ENCODE results near the gene CRHR1. TPM values are rescaled to one million over a fixed set of nuclear protein-coding genes. Genes with fewer than 3 reads are reported as not detected.

The CRHR1 gene
- total RNA-seq, 3 donors from 2014 or later (not counting 1 experiment from before 2014, with no cell fraction given): not detected

DNA sequence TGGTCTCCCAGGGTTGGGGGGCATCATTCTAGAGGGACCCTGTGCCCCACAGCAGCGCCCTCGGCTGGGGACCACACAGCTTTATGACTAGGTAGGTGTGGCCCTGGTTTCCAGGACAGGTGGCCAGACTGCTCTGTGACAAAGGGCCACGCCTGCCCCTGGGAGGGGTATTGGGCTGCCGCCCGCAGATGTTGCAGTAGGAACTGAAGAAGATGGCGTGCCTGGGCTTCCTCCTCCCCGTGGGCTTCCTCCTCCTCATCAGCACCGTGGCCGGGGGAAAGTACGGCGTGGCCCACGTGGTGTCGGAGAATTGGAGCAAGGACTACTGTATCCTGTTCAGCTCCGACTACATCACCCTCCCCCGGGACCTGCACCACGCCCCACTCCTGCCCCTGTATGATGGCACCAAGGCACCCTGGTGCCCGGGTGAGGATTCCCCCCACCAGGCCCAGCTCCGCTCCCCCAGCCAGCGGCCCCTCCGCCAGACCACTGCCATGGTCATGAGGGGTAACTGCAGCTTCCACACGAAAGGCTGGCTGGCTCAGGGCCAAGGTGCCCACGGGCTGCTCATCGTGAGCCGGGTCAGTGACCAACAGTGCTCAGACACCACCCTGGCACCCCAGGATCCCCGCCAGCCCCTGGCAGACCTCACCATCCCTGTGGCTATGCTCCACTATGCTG, 60.7 kb downstream of the CRHR1 start, which contains the start of gene SPPL2C:
Gene SPPL2C, plus strand, starts transcription at position 187 of the 681 bp plus-strand sequence. Its CDS starts 26 bp downstream, at position 213.
- H3K27me3 ChIP-seq (ENCODE audit: control insufficient read depth, insufficient read depth, low read length): no peaks in the 10 kb centered on the region
- H3K9me3 ChIP-seq (ENCODE audit: control insufficient read depth, insufficient read depth, low read length): no peaks in the 10 kb centered on the region
- Mint-ChIP-seq H3K36me3 (no peaks in the 10 kb centered on the region), H3K9me3 (no peaks in the 10 kb centered on the region), H3K27ac (no peak within 1 kb of the TSS), H3K27me3 (ENCODE audit: low read depth in 2 of 2) (peaks cover 0 to 3% of the 10 kb centered on the region in 2 donors), H3K4me3 (no peak within 1 kb of the TSS), H3K4me1 (no peaks in the 10 kb centered on the region)
- 87% methylated on average over 25 of the region's 25 CpGs for WGBS (ENCODE audit: insufficient coverage)
- H3K4me1 ChIP-seq (ENCODE audit: control insufficient read depth, insufficient read depth, low read length): no peaks in the 10 kb centered on the region
- intact Hi-C loops (cut with micrococcal nuclease): no loop called here
- no peak within 1 kb of the TSS for H3K27ac ChIP-seq (ENCODE audit: low read length)
- no peak for DNase-seq
- TF ChIP-seq, protein P1, sequence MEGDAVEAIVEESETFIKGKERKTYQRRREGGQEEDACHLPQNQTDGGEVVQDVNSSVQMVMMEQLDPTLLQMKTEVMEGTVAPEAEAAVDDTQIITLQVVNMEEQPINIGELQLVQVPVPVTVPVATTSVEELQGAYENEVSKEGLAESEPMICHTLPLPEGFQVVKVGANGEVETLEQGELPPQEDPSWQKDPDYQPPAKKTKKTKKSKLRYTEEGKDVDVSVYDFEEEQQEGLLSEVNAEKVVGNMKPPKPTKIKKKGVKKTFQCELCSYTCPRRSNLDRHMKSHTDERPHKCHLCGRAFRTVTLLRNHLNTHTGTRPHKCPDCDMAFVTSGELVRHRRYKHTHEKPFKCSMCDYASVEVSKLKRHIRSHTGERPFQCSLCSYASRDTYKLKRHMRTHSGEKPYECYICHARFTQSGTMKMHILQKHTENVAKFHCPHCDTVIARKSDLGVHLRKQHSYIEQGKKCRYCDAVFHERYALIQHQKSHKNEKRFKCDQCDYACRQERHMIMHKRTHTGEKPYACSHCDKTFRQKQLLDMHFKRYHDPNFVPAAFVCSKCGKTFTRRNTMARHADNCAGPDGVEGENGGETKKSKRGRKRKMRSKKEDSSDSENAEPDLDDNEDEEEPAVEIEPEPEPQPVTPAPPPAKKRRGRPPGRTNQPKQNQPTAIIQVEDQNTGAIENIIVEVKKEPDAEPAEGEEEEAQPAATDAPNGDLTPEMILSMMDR (IDR thresholded peaks at IDR 0.05): no peak
- ATAC-seq: no peak
- no peak within 1 kb of the TSS for H3K4me3 ChIP-seq (ENCODE audit: low read length)
- H3K36me3 ChIP-seq (ENCODE audit: control insufficient read depth, insufficient read depth, low read length): no peaks in the 10 kb centered on the region

DNA sequence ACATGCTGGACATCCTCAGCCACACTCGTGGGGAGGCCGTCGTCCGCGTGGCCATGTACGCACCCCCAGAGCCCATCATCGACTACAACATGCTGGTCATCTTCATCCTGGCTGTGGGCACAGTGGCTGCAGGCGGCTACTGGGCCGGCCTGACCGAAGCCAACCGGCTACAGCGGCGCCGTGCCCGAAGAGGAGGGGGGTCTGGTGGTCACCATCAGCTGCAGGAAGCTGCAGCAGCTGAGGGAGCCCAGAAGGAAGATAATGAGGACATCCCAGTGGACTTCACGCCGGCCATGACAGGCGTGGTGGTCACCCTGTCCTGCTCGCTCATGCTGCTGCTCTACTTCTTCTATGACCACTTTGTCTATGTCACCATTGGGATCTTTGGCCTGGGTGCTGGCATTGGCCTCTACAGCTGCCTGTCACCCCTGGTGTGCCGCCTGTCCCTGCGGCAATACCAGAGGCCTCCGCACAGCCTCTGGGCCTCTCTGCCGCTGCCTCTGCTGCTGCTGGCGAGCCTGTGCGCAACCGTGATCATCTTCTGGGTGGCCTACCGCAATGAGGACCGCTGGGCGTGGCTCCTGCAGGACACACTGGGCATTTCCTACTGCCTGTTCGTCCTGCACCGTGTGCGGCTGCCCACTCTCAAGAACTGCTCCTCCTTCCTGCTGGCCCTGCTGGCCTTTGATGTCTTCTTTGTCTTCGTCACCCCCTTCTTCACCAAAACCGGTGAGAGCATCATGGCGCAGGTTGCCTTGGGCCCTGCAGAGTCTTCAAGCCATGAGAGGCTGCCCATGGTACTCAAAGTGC, 61.5 kb downstream of the CRHR1 start:
- Histone ChIP-seq H3K27me3 (ENCODE audit: control insufficient read depth, insufficient read depth, low read length) (no peaks in the 10 kb centered on the region), H3K27ac (ENCODE audit: low read length) (no peak overlapping the region), H3K4me1 (ENCODE audit: control insufficient read depth, insufficient read depth, low read length) (no peaks in the 10 kb centered on the region), H3K36me3 (ENCODE audit: control insufficient read depth, insufficient read depth, low read length) (no peaks in the 10 kb centered on the region), H3K9me3 (ENCODE audit: control insufficient read depth, insufficient read depth, low read length) (no peaks in the 10 kb centered on the region), H3K4me3 (ENCODE audit: low read length) (no peak overlapping the region)
- no peaks in the 10 kb centered on the region for H3K36me3 Mint-ChIP-seq
- no peaks in the 10 kb centered on the region for H3K4me1 Mint-ChIP-seq
- DNase-seq (no peak), ATAC-seq (no peak)
- 91% methylated on average over 35 of the region's 35 CpGs for whole genome bisulfite sequencing (ENCODE audit: insufficient coverage)
- H3K4me3 Mint-ChIP-seq: no peak overlapping the region
- intact Hi-C loops (cut with micrococcal nuclease): no loop called here
- peaks cover 0 to 6% of the 10 kb centered on the region in 2 donors for H3K27me3 Mint-ChIP-seq (ENCODE audit: low read depth in 2 of 2)
- H3K9me3 Mint-ChIP-seq: no peaks in the 10 kb centered on the region
- no peak overlapping the region for H3K27ac Mint-ChIP-seq
- TF ChIP-seq, protein P1 (IDR thresholded peaks at IDR 0.05): no peak

DNA sequence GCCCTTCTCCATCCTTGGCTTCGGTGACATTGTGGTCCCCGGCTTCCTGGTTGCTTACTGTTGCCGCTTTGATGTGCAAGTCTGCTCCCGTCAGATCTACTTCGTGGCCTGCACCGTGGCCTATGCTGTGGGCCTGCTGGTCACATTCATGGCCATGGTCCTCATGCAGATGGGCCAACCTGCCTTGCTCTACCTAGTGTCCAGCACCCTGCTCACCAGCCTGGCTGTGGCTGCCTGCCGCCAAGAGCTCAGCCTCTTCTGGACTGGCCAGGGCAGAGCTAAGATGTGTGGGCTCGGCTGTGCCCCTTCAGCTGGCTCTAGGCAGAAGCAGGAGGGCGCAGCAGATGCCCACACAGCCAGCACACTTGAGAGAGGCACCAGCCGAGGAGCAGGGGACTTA, 62.1 kb downstream of the CRHR1 start:
- WGBS (ENCODE audit: insufficient coverage): 82% methylated on average over 10 of the region's 10 CpGs
- DNase-seq: no peak
- no peaks in the 10 kb centered on the region for H3K36me3 Mint-ChIP-seq

More for the DNA sequence above, 62.1 kb downstream of the CRHR1 start:
- intact Hi-C loops (cut with micrococcal nuclease): no loop called here
- no peak overlapping the region for H3K27ac ChIP-seq (ENCODE audit: low read length)
- H3K27me3 ChIP-seq (ENCODE audit: control insufficient read depth, insufficient read depth, low read length): no peaks in the 10 kb centered on the region
- ATAC-seq: no peak
- H3K36me3 ChIP-seq (ENCODE audit: control insufficient read depth, insufficient read depth, low read length): no peaks in the 10 kb centered on the region
- no peaks in the 10 kb centered on the region for H3K9me3 Mint-ChIP-seq
- no peak overlapping the region for H3K27ac Mint-ChIP-seq
- H3K4me3 Mint-ChIP-seq: no peak overlapping the region
- no peaks in the 10 kb centered on the region for H3K4me1 ChIP-seq (ENCODE audit: control insufficient read depth, insufficient read depth, low read length)
- no peaks in the 10 kb centered on the region for H3K9me3 ChIP-seq (ENCODE audit: control insufficient read depth, insufficient read depth, low read length)
- H3K4me1 Mint-ChIP-seq: no peaks in the 10 kb centered on the region
- H3K27me3 Mint-ChIP-seq (ENCODE audit: low read depth in 2 of 2): peaks cover 0 to 4% of the 10 kb centered on the region in 2 donors
- TF ChIP-seq, protein P1 (IDR thresholded peaks at IDR 0.05): no peak
- H3K4me3 ChIP-seq (ENCODE audit: low read length): no peak overlapping the region
